KMS-11 (cell line): Measurements from ENCODE around the gene NRF1.

Experiments used
- H2AFZ ChIP-seq: fragments of 200-600 bp; sonication (generic); 2 replicates; pipeline ENCODE4 v1.6.1; 2016; ENCODE audit warnings: antibody characterized with exemption, mixed run types, low read depth
- H3K27ac ChIP-seq: fragments of 200-600 bp; sonication (generic); 2 replicates; pipeline ENCODE4 v1.6.1; 2016; ENCODE audit warnings: mild to moderate bottlenecking, mixed run types
- H3K27me3 ChIP-seq: fragments of 200-600 bp; sonication (generic); 2 replicates; pipeline ENCODE4 v1.6.1; 2017; ENCODE audit warnings: mild to moderate bottlenecking, low read depth, mixed run types, moderate library complexity; ENCODE audit not compliant: insufficient read depth
- H3K36me3 ChIP-seq: fragments of 200-600 bp; sonication (generic); 2 replicates; pipeline ENCODE4 v1.6.1; 2017; ENCODE audit warnings: mild to moderate bottlenecking, mixed run types; ENCODE audit not compliant: insufficient read depth
- H3K4me1 ChIP-seq: fragments of 200-600 bp; sonication (generic); 2 replicates; pipeline ENCODE4 v1.6.1; 2016; ENCODE audit warnings: mild to moderate bottlenecking, low read depth, mixed run types; ENCODE audit not compliant: poor library complexity, severe bottlenecking
- H3K4me2 ChIP-seq: fragments of 200-600 bp; sonication (generic); 2 replicates; pipeline ENCODE4 v1.7.0; 2016; ENCODE audit warnings: mild to moderate bottlenecking, mixed run types
- H3K4me3 ChIP-seq: fragments of 200-600 bp; sonication (generic); IDR thresholded peaks from 2 replicates; pipeline ENCODE4 v1.6.1; 2017; ENCODE audit warnings: low read depth, low read length, mixed read lengths; ENCODE audit not compliant: insufficient read depth
- H3K79me2 ChIP-seq: fragments of 200-600 bp; sonication (generic); 2 replicates; pipeline ENCODE4 v1.6.1; 2016; ENCODE audit warnings: low read depth, mixed run types; ENCODE audit not compliant: insufficient read depth
- H3K9ac ChIP-seq: fragments of 200-600 bp; sonication (generic); 2 replicates; pipeline ENCODE4 v1.6.1; 2016; ENCODE audit warnings: mild to moderate bottlenecking, mixed run types
- H4K20me1 ChIP-seq: fragments of 200-600 bp; sonication (generic); 2 replicates; pipeline ENCODE4 v1.6.1; 2016; ENCODE audit warnings: mild to moderate bottlenecking, mixed run types; ENCODE audit not compliant: insufficient read depth
- TF ChIP-seq, protein P1 (sequence below): fragments of 200-600 bp; sonication (generic); conservative IDR thresholded peaks from 2 replicates; pipeline ENCODE4 v1.6.1; 2017; ENCODE audit warnings: low read depth, mild to moderate bottlenecking, antibody characterized with exemption, low read length, moderate library complexity, mixed read lengths

The NRF1 gene

DNA sequence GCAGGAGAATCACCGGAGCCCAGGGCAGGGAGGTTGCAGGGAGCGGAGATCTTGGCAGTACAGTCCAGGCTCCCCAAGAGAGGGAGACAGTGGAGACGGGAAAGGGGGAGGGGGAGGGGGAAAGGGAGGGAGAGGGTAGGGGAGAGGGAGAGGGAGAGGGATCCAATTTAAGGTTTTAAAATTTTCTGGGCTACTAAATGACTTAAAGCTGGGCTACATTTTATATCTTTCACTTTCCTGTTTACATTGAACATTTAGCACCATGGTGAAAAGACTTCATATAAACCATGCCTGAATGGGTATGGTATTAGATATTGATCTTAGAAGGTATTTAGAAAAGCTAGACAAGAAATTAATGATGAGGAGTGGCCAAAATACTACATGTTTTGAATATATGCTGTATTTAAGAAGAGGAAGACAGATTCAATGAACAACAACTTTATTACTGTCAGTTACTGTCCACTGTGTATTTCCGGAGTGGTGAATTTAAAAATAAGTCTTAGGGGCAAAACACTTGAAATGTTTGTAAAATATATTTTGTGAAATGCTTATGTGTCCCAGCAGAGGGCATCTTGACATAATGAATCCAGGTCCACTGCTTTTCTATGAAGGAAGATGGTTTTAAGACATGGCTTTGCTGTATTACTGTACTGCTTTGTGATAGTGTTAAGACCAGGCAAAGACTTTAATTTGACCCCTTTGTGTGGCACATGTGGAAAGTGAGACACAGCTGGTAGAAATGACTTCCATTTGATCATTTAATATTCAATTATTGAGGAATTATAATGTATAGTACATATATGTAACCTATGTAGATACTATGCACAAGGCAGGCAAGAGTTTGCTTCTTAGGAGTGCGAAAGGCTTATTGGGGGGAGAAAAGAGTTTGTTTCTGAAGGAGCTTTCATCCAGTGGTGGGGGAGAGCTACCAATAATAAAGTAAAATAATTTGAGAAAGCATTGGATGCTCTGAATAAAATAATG lies 52.8 kb downstream of the NRF1 start:
- H3K27ac ChIP-seq = no peak overlapping the region
- TF ChIP-seq, protein P1, sequence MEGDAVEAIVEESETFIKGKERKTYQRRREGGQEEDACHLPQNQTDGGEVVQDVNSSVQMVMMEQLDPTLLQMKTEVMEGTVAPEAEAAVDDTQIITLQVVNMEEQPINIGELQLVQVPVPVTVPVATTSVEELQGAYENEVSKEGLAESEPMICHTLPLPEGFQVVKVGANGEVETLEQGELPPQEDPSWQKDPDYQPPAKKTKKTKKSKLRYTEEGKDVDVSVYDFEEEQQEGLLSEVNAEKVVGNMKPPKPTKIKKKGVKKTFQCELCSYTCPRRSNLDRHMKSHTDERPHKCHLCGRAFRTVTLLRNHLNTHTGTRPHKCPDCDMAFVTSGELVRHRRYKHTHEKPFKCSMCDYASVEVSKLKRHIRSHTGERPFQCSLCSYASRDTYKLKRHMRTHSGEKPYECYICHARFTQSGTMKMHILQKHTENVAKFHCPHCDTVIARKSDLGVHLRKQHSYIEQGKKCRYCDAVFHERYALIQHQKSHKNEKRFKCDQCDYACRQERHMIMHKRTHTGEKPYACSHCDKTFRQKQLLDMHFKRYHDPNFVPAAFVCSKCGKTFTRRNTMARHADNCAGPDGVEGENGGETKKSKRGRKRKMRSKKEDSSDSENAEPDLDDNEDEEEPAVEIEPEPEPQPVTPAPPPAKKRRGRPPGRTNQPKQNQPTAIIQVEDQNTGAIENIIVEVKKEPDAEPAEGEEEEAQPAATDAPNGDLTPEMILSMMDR = peak; percentile 92
- H3K27me3 ChIP-seq = no peaks in the 10 kb centered on the region
- no peaks in the 10 kb centered on the region for H4K20me1 ChIP-seq
- no peak overlapping the region for H2AFZ ChIP-seq
- H3K4me3 ChIP-seq = no peak overlapping the region
- no peak overlapping the region for H3K9ac ChIP-seq
- H3K4me1 ChIP-seq = peaks cover 10% of the 10 kb centered on the region
- H3K36me3 ChIP-seq = no peaks in the 10 kb centered on the region
- H3K4me2 ChIP-seq = no peak overlapping the region
- no peaks in the 10 kb centered on the region for H3K79me2 ChIP-seq

DNA sequence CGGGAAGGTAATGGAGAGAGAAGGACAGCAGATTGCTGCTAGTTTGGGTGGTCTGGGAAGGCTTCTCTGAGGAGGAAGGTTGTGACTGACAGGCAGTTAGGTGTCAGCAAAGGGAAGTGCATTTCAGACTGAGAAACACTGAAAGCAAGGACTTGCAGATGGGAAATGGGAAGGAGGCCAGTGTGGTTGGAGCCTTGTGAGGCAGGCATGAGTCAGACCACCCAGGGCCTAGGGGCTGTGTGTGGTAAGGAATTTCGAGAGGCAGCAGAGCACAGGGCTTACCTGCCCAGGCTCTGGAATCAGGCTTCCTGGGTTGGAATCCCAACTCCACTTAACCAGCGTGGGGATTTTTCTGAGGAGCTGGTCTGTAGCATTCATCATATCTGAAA lies 53.5 kb downstream of the NRF1 start:
- Histone ChIP-seq H3K9ac (no peak overlapping the region), H3K4me1 (peaks cover 10% of the 10 kb centered on the region), H3K27ac (no peak overlapping the region), H3K27me3 (no peaks in the 10 kb centered on the region), H3K4me3 (no peak overlapping the region), H4K20me1 (no peaks in the 10 kb centered on the region), H3K79me2 (no peaks in the 10 kb centered on the region), H3K4me2 (no peak overlapping the region), H3K36me3 (no peaks in the 10 kb centered on the region), H2AFZ (no peak overlapping the region)
- TF ChIP-seq, protein P1 = no peak

DNA sequence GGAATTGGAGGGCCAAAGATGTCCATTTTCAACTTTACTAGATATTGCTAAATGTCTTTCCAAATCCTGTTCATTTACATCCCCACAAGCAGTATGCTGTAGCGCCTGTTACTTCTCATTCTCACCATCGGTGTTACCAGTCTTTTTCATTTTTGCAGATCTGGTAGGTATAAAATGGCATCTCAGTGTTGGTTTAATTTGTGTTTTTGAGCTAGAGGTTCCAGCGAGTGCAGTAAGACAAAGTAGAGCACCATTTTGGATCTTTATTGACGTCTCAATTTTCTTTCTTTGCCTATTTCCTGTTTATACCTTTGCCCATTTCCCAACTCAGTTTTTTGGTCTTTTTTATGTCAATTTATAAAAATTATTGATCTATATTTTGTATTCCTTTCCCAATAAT lies 55.6 kb downstream of the NRF1 start:
- TF ChIP-seq, protein P1 = no peak
- Histone ChIP-seq H3K27ac (no peak overlapping the region), H4K20me1 (no peaks in the 10 kb centered on the region), H3K4me3 (no peak overlapping the region), H2AFZ (no peak overlapping the region), H3K79me2 (no peaks in the 10 kb centered on the region), H3K36me3 (no peaks in the 10 kb centered on the region), H3K4me2 (no peak overlapping the region), H3K27me3 (no peaks in the 10 kb centered on the region), H3K9ac (no peak overlapping the region), H3K4me1 (peaks cover 10% of the 10 kb centered on the region)

- no peak overlapping the region for H3K9ac ChIP-seq
Observed at GRCh38 chr7:129667551-129667950, 56.0 kb downstream of the NRF1 start.

More at GRCh38 chr7:129667551-129667950, 56.0 kb downstream of the NRF1 start:
- TF ChIP-seq, protein P1 = no peak
- no peaks in the 10 kb centered on the region for H4K20me1 ChIP-seq
- no peaks in the 10 kb centered on the region for H3K27me3 ChIP-seq
- no peaks in the 10 kb centered on the region for H3K79me2 ChIP-seq
- H3K4me1 ChIP-seq = peaks cover 10% of the 10 kb centered on the region
- no peak overlapping the region for H3K4me2 ChIP-seq
- no peaks in the 10 kb centered on the region for H3K36me3 ChIP-seq
- H3K27ac ChIP-seq = no peak overlapping the region
- no peak overlapping the region for H2AFZ ChIP-seq
- no peak overlapping the region for H3K4me3 ChIP-seq
